ENCODE results near the gene HMCN2. TPM values are rescaled to one million over a fixed set of nuclear protein-coding genes. Genes with fewer than 3 reads are reported as not detected.

The HMCN2 gene
- total RNA-seq, 2 donors from 2014 or later = 2.9 to 5.5 TPM

- peak overlapping the region; percentile 56 for H3K27ac ChIP-seq
- TF ChIP-seq POLR2AphosphoS5 (IDR thresholded peaks at IDR 0.05) (no peak), CTCF (IDR thresholded peaks at IDR 0.05) (no peak), POLR2A (IDR thresholded peaks at IDR 0.05) (no peak)
- intact Hi-C loops (cut with DNase I) = no loop called here
- DNase-seq (ENCODE audit: low spot score) = no peak
- no peaks in the 10 kb centered on the region for H3K36me3 ChIP-seq
- H3K4me1 ChIP-seq (replicated peaks) = no peaks in the 10 kb centered on the region
- peaks cover 1% of the 10 kb centered on the region for H3K27me3 ChIP-seq (replicated peaks; ENCODE audit: insufficient read depth)
- H3K9me3 ChIP-seq = no peaks in the 10 kb centered on the region
- WGBS = 86% methylated on average over 22 of the region's 26 CpGs
- no peak overlapping the region for H3K4me3 ChIP-seq
Measured at GRCh38 chr9:130332384-130332926, 66.9 kb downstream of the HMCN2 start.

GRCh38 chr9:130333041-130333711 lies 67.6 kb downstream of the HMCN2 start:
- intact Hi-C loops (cut with DNase I) = no loop called here
- no peak for DNase-seq (ENCODE audit: low spot score)
- Histone ChIP-seq H3K4me1 (replicated peaks) (no peaks in the 10 kb centered on the region), H3K27ac (no peak overlapping the region), H3K27me3 (replicated peaks; ENCODE audit: insufficient read depth) (peaks cover 1% of the 10 kb centered on the region), H3K9me3 (no peaks in the 10 kb centered on the region), H3K36me3 (no peaks in the 10 kb centered on the region), H3K4me3 (no peak overlapping the region)
- no peak for TF ChIP-seq POLR2AphosphoS5 (IDR thresholded peaks at IDR 0.05)
- no peak for TF ChIP-seq CTCF (IDR thresholded peaks at IDR 0.05)
- no peak for TF ChIP-seq POLR2A (IDR thresholded peaks at IDR 0.05)
- WGBS = 32% methylated on average over 16 of the region's 19 CpGs

- intact Hi-C loops (cut with DNase I) = no loop called here
- H3K9me3 ChIP-seq = no peaks in the 10 kb centered on the region
- TF ChIP-seq POLR2AphosphoS5 (IDR thresholded peaks at IDR 0.05) (no peak), CTCF (IDR thresholded peaks at IDR 0.05) (no peak), POLR2A (IDR thresholded peaks at IDR 0.05) (no peak)
- H3K27ac ChIP-seq = no peak overlapping the region
- peaks cover 1% of the 10 kb centered on the region for H3K27me3 ChIP-seq (replicated peaks; ENCODE audit: insufficient read depth)
- H3K36me3 ChIP-seq = no peaks in the 10 kb centered on the region
- DNase-seq (ENCODE audit: low spot score) = no peak
- H3K4me3 ChIP-seq = no peak overlapping the region
- H3K4me1 ChIP-seq (replicated peaks) = no peaks in the 10 kb centered on the region
- WGBS = 61% methylated on average over 5 of the region's 5 CpGs
Measured at GRCh38 chr9:130333712-130334062, 68.1 kb downstream of the HMCN2 start.

GRCh38 chr9:130334915-130335314 lies 69.4 kb downstream of the HMCN2 start:
- H3K27me3 ChIP-seq (replicated peaks; ENCODE audit: insufficient read depth) = peaks cover 1% of the 10 kb centered on the region
- H3K27ac ChIP-seq = no peak overlapping the region
- WGBS = 85% methylated on average over 4 of the region's 4 CpGs
- DNase-seq (ENCODE audit: low spot score) = no peak
- intact Hi-C loops (cut with DNase I) = no loop called here
- no peak overlapping the region for H3K4me3 ChIP-seq
- no peaks in the 10 kb centered on the region for H3K36me3 ChIP-seq
- H3K9me3 ChIP-seq = no peaks in the 10 kb centered on the region
- TF ChIP-seq CTCF (IDR thresholded peaks at IDR 0.05) = no peak
- no peak for TF ChIP-seq POLR2AphosphoS5 (IDR thresholded peaks at IDR 0.05)
- H3K4me1 ChIP-seq (replicated peaks) = no peaks in the 10 kb centered on the region

GRCh38 chr9:130336027-130336610 lies 70.6 kb downstream of the HMCN2 start:
- H3K9me3 ChIP-seq = no peaks in the 10 kb centered on the region
- no peak overlapping the region for H3K4me3 ChIP-seq
- no peak overlapping the region for H3K27ac ChIP-seq
- WGBS = 65% methylated on average over 6 of the region's 6 CpGs
- DNase-seq (ENCODE audit: low spot score) = no peak
- no peaks in the 10 kb centered on the region for H3K36me3 ChIP-seq
- TF ChIP-seq POLR2A (IDR thresholded peaks at IDR 0.05) (no peak), CTCF (IDR thresholded peaks at IDR 0.05) (no peak), POLR2AphosphoS5 (IDR thresholded peaks at IDR 0.05) (no peak)
- intact Hi-C loops (cut with DNase I) = no loop called here
- H3K27me3 ChIP-seq (replicated peaks; ENCODE audit: insufficient read depth) = peaks cover 1% of the 10 kb centered on the region
- no peaks in the 10 kb centered on the region for H3K4me1 ChIP-seq (replicated peaks)

Measured in prostate gland (tissue), 2 donors.